ENCODE measurements around the gene LAYN.

GRCh38 chr11:111586388-111586831, 45.9 kb downstream of the LAYN start:
- peak; percentile 74 for TF ChIP-seq CTCF (IDR thresholded peaks at IDR 0.05)
- TF ChIP-seq NFIC (IDR thresholded peaks at IDR 0.05; ENCODE audit: borderline replicate concordance), result no peak
- no peak for TF ChIP-seq ZBTB33 (IDR thresholded peaks at IDR 0.05; ENCODE audit: borderline replicate concordance, low read depth)
- TF ChIP-seq POLR2AphosphoS5 (IDR thresholded peaks at IDR 0.05; ENCODE audit: low read depth, low read length), result no peak
- TF ChIP-seq EZH2phosphoT487 (IDR thresholded peaks at IDR 0.05; ENCODE audit: borderline replicate concordance, low read depth), result no peak
